Activated CD4-positive, alpha-beta T cell treated with anti-CD3 and anti-CD28 coated beads for 48 hours (primary cell): ENCODE measurements around the gene DGLUCY.
"Not testable (repeated sequence)": the region's sequence is repeated elsewhere in the genome, so short reads cannot be mapped to it uniquely, and the experiment has no call there.

Source experiments
- DNase-seq: peaks from one replicate; pipeline ENCODE4 v3.0.0-alpha.2; 2020

Gene DGLUCY

DNA sequence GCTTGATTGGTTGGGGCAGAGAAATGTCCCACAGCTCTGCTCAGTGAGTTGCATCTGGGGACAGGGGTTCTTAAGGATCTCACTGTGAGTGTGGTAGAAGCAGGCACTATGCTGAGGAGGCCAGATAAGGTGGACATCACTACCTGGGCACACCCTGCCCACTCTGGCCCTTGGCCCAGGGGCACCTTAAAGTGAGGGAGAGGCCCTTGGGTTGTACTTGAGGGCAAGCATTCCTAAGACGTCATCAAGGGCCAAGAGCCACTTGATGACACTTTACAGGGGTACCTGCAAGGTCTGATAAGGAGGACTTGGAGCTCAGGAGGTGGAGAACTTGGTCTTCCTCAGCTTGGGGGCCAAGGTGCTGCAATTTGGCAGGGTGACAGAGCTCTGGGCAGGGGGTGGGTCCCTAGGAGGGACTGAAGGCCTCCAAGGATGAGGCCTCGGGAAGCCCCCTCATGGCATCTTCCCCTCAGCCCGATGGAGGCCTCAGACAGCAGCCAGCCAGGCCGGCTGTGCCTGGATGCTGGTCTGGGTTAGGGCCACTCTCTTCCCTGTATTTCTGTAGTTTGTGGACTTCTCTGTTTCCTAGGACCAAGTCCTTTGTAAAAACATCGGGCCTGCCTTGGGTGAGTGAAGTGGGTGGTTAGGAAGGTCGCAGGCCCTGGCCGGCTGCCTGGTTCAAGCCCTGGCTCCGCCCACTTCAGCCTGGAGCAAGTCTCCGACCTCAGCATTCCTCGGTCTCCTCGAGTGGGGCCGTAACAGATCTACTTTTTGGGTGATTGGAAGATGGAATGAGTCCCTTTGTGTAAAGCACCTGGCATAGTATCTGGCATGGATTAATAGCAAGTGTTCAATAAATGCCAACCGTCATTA is 105.9 kb downstream of the DGLUCY start:
- no peak for DNase-seq

DNA sequence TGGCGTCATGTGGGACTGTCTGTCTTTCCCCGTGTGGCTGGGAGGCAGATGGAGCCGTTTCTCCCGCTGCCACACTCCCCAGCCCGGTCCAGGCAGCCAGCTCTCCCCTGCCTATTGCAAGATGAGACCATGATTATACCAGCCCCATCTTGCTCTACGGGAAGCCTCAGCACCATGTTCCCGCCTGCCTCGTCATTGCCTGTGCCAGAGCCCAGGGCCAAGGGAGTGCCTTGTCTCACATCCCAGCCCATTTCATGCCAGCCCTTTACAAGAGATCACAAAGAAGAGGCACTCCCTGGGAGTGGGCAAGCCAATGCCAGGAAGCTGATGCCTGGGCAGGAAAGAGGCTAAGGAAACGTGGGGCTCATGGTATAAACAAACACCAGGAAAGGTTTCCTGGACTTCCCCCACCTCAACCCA is 106.7 kb downstream of the DGLUCY start:
- DNase-seq, result no peak

DNA sequence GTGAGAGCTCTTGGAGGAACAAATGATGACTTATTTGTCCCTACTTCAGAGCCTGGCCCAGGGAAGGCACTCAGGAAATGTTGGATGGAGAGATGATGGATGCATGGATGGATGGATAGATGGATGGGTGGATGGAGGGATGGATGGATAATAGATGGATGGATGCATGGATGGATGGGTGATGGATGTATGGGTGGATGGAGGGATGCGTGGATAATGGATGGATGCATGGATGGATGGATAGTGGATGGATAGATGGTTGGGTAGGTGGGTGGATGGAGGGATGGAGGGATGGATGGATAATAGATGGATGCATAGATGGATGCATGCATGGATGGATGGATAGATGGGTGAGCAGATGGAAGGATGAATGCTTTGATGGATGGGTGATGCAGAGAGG is 107.4 kb downstream of the DGLUCY start:
- DNase-seq, result no peak

DNA sequence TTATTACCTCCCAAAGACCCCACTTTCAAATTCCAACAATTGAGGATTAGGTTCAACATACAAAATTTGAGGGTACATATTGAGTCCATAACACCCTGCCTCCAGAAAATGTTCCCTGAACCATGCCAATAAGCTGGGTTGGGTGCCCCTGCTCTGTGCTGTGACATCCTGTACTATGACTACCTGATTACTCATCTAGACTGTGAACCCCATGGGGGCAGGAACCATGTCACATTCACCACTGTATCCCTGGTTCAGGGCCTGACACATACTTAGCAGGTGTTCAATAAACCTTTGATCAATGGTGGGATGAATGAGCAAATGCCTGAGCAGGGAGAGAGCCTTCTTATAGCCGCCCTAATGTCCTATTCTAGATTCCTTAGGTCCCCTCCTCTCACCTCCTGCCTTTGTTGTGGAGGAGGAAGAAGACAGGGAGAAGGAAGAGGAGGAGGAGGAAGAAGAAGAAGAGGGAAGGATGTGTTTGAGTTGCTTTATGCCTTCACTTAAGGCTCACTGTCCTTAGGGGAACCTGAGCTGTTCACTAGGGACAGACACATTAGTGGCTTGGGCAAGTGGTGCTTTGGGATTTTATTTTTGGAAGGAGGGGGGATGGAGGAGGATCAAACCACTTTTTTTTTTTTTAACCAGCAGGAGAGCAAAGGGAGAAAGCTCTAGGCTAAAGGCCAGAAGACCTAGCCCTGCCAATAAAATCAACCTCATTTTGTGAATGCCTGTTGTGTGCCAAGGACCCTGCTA is 109.3 kb downstream of the DGLUCY start:
- DNase-seq, result peak; percentile 37

DNA sequence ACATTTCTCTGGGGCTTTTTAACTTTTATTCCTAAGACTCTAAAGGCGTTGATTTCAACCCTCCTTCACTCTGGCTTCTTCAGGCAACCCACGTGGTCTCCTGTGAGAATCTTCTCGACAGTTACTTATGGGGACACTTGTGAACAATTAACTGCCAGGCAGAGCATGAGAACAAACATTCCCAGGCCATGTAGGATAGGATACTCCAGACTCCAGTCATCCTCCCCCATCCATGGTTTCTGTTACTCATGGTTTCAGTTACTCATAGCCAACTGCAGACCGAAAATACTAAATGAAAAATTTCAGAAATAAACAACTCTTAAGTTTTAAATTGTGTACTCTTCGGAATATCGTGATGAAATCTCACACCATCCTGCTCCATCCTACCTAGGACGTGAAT is 111.2 kb downstream of the DGLUCY start:
- DNase-seq, result no peak

DNA sequence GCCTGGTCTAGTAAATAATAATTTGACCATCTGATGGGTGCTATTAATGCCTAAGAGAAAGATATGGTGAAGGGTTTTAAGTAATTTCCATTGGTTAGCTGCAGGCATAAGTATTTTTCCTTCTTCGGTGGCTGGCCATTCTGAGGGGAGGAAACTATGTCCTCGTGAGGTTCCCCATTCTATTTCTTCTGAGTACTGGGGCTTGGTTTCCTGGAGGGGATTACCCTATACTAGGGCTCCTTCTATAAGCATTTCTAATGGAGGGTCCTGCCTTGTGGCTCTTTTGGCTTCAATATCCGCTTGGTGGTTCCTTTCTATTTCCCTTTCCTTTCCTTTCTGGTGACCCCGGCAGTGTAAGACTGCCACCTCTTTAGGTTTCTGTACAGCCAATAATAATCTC is 112.5 kb downstream of the DGLUCY start:
- DNase-seq, result not testable (repeated sequence)

DNA sequence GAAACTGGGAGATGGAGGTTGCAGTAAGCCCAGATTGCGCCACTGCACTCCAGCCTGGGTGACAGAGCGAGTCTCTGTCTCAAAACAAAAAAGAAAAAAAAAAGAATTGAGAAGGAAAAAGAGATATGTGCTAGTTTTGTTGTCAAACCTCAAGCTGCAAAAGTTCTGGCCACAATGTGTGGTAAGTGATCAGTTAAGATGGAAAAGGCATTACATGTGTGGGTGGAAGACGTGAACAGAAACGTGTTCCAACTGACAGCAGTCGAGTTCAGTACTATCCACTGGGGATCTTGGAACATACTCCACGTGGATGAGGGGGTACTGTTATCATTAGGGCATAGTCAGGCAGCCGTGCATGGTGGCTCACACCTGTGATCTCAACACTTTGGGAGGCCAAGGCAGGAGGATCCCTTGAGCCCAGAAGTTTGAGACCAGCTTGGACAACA is 113.3 kb downstream of the DGLUCY start:
- DNase-seq, result peak; percentile 46

DNA sequence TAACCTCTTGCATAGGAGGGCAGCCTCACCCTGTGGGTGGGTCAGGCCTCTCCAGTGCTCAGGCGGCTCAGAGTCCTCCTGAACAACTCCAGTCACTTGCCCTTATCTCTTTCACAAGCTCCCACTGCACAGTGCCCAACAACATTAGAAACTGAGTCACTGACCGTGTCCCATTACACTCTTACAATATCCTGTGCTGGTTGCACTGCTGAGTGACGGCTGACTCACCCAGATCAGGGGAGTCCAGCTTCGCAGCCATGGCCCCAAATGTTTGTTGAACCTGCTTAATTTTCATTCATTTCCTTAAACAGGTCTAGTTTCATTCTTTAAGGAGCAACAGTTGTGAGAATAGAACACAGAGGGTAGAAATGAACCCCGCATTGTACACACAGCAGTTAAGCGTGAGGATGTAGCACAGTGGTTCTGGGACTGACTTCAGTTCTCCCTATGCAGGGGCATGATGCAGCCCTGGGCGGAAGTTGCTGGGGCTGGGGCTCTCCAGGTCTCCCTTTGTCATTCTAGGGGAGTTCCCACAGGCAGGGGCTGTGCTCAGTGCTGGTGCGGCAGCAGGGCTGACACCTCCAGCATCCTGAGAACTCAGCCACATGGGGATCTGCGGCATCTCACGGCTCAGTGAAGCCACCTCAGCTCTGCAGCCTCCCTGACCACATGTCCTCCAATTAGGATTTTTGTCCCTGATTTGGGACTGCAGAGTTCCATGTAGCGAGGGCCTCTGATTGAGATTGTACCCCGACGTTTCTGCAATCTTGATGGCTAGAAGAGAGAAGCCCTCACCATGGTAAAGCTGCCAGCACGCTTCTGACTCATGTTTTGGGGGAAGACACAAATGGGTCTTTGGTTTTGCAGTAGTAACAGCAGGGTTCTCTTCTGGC is 114.5 kb downstream of the DGLUCY start:
- peak; percentile 93 for DNase-seq

DNA sequence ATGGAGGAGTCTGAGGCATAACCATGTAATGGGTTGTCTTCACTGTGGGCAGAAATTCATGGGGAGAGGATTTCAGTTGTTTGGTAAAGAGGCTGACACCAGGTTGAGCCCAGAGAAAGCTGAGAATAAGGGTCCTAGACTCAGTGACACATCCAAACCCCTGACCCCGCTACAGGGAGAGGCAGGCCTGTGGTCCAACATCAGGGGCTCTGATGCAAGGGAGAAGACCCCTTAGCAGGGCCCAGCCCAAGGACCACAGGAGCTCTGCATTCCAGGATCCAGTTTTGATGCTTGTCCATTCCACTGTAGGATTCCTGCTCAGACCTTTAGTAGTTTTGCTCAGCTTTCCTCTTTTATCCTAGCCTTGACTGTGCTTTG is 115.1 kb downstream of the DGLUCY start:
- no peak for DNase-seq

DNA sequence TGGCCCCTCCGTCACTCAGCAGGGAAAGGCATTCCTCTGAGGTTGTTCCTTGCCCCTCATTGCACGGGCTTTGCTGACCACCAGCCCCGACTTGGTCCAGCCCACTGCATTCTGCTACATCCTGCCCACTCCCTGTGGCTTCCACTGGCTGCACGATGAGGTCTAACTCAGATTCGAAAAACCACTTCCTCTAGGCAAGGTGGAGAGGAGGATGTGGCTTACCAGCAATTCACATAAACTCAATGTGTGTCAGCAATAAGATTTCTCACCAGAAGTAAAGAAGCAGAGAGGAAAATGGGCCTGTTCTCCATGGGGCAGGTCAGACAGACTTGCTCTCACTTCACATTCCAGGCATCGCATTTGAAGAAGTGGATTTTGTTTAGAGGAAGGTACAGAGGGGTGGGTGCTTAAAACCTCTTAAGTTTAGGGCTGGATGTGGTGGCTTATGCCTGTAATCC is 115.9 kb downstream of the DGLUCY start:
- DNase-seq, result peak; percentile 71

DNA sequence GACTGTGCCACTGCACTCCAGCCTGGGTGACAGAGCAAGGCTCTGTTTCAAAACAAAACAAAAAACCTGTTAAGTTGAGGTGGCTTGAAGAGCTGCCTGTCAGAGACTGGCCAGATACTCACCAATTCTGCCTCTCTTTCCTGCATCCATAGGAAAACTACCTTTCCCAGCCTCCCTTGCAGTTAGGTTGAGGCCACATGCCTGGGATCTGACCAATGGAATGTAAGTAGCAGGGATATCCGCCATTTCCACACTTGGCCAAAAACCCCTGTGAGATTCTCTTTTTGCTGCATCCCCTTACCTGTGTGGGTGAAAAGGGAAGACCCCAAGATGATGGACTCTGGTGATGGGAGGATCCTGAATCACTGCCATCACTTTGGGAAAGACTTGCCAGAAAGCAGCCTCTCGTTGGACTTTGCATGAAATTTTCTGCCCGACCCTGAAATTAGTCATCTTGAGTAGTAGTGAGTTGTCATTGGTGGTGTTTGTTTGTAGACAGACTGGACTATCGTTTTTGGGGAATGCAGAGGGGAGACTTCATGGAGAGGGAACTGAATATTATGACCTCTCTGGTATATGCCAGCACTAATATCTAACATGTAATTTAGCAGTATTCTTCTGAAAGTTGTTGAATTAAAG is 116.6 kb downstream of the DGLUCY start:
- DNase-seq, result peak; percentile 24

DNA sequence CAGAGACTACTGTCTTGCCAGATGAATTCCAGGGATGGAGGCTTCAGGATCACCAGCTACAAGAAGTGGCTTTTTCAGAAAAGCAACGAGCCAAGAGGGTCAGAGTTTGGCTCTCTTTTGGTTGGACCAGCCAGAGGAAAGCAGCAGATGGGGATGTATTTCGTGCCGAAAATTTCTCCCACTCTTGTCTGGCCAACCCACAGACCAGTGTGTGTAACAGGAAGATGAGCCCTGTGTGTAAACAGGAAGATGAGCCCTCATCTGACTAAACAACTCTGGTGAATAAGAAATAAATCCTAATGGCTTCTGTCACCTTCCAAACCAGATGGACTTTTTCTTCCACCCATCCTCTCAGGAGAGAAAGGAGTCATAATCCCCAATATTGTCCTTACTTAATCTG is 117.6 kb downstream of the DGLUCY start:
- DNase-seq, result no peak

DNA sequence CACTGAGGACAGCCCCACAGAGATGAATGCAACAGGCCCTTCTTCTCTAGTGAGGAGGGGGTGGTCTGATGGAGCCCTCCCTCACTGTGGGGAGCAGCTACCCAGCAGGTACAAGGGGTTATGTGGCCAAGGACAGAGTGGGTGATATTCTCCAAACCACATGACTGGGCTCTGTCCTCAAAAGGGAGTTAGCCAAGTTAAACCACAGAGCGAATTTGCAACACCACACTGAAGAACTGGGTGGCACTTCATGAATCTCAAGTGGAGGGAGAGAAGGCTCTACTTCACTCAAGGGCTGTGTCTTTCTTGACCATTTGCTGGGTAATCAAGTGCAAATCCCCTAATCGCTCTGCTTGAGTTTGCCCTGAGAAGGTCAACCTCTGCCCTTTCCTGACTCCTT is 118.2 kb downstream of the DGLUCY start:
- no peak for DNase-seq

DNA sequence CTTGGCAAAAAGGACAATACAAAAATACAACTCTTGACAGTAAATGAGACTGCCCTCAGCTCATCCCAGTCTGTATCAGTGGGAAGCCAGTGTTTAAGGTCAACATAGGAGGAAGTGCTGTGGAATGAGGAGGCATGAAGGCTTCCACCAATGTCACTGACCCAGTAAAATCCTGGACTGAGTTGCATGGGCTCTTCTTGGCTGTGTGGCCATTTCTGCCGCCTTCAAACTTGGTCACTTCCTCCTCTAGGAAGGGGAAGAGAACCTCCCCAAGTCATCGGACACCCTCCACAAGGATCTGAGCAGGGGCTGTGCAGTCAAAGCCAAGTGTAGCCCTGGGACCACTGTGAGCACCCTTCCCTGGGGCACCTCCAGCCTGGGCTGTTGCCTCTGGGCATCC is 118.7 kb downstream of the DGLUCY start:
- DNase-seq, result no peak

DNA sequence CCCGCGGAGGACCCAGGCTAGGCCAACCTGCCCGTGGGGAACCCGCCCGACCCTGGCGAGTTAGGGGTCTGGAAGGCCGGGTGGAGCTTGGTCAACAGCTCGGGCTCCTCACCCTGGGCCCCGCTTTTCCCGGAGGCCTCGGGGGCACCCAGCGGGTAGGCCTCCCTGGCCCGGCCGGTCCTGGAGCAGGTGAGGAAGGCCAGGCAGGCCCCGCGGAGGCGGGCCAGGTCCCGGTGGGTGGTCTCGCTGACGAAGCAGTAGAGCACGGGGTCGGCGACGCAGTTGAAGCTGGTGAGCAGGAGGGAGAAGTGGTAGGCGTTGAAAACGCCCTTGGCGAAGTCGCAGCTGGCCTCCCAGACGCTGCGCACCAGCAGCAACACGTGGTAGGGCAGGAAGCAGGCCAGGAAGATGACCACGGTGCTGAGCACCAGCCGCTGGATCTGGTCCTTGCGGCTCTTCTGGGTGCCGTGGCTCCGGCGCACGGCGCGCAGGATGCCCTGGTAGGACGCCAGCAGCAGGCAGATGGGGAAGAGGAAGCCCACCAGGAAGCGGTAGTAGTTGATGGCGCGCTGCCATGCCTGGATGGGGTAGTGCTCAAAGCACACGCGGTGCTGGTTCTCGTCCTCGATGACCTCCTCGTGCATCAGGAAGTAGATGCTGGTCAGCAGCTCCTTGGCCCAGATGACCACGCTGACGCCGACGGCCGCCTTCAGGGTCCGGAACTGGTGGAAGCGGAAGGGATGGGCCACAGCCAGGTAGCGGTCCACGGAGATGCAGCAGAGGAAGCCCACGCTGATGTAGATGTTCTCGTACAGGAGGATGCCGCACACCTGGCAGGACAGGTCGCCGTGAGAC is 120.3 kb downstream of the DGLUCY start:
- DNase-seq, result no peak

DNA sequence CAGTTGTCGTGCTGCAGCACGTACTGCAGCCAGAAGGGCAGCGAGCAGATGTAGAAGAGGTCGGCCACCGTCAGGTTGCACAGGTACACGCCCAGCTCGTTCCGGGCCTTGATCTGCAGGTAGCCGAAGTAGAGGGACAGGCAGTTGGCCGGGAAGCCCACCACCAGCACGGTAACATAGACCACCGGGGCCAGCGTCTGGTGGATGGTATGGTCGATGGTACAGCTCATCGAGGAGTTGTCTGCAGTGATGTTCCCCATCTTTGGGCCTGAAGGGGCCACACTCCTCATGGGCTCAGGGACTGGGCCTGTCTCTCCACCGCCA is 120.9 kb downstream of the DGLUCY start:
- no peak for DNase-seq

DNA sequence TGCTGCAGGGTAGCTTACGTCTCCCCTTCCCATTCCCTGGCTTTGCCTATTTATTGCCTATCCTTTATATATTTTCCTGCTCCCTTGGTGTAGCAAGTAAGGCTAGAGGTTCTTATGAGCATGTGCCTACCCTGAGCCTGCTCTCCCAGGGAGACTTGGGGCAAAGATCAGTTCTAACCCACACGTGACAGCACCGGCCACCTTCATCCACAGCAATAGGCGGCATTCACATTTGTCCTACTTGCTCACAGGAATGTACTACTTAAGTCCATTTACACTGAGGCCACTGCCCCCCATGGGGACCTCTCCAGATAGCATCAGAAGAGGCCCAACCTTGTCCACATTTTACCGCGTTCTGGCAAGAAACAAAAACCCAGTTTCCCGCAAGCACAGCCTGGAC is 122.0 kb downstream of the DGLUCY start:
- no peak for DNase-seq

DNA sequence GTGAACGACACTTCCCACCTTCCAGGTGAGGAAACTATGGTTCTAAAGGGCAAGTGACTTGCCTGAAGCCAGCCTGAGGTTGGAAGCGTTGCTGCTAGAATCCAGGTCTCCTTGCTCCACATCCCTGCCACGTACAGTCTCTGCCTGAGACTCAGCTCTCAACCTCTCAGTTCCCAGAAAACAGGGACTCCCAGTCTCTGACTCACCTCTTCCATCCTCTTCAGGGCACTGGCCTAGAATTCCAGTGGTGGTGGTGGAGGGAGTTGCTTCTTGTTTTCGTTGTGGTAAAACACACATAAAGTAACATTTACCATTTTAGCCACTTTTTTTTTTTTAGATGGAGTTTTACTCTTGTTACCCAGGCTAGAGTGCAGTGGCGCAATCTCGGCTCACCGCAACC is 123.3 kb downstream of the DGLUCY start:
- DNase-seq, result no peak

DNA sequence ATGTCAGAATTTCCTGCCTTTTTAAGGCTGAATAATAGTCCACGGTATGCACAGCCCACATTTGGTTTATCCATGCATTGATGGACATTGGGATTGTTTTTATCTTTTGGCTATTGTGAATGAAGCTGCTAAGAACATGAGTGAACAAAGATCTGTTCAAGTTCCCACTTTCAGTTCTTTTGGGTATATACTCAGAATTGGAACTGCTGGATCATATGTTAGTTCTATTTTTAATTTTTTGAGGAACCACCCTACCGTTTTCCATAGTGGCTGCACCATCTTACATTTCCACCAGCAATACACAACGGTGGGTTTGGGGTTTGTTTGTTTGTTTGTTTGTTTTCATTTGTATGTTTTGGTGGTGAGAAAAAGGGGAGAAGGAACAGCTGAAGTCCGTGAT is 124.2 kb downstream of the DGLUCY start:
- no peak for DNase-seq

DNA sequence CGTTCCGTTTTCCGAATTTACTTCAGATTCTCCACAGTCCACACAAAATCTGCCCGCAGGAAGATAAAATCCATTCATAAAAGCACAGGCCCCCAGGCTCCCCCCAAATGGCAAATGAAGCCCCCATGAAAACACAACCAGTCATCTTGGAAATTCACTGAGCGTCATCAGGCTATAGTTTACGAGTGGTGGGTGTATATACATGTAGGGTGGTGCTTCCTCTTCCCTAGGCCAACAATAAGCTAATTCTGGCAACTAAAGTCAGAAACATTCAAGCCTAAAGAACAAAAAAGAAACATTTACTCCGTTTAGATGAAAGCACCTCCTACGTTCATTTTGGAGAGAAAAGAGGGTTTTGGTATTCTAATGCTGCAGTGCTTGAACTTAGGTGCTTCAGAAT is 124.8 kb downstream of the DGLUCY start:
- DNase-seq, result no peak

DNA sequence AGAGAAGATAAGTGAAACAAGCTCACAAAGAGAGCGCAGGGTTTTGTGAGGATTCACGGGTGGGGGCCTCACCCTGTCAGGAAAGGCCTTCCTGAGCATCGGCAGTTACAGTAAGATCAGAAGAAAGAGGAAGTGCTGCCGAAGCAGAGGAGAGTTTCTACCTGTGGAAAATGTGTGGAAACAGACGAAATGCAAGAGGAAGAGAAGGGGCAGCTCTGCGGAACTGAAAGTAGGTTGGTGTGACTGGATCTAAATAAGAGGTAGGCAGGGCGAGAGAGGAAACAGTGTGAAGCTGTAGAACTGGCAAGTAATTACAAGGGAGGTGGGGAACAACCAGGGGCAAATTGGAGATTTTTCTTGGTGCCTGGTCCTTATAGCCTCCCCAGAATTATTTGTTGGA is 128.0 kb downstream of the DGLUCY start:
- no peak for DNase-seq

DNA sequence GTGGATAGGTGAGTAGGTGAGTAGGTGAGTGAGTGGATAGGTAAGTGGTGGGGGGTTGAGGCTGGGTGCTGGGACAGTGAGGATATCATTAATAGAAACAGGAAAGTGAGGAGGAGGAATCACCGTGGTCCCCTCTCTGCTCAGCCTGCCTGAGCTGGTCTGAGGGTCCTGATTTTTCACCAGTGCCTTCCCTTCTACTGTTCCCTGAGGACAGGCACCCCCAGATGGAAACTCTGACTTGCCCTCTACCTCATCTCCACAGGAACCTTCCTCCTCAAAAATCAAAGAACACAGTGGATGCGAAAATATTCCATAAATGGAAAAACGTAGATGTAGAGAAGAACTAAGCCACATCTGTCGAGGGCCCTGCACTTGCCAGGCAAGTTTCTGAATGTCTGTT is 128.8 kb downstream of the DGLUCY start:
- DNase-seq, result no peak
